Large intestine (tissue), 3 donors: Measurements from ENCODE around the gene ELMOD2. TPM values are rescaled to one million over a fixed set of nuclear protein-coding genes. Genes with fewer than 3 reads are reported as not detected.

Experiments used
- DNase-seq, 2 donors: peaks; one replicate each; pipeline versions ENCODE4 v3.0.0 to v3.0.0-alpha.2; 2013
- H3K27ac ChIP-seq: one replicate; pipeline ENCODE4 v1.5.1; 2013; ENCODE audit warnings: low read length
- H3K27me3 ChIP-seq: 2 replicates; pipeline ENCODE4 v1.6.1; 2013; ENCODE audit warnings: low read length; ENCODE audit not compliant: control insufficient read depth, insufficient read depth
- H3K36me3 ChIP-seq: 2 replicates; pipeline ENCODE4 v1.6.1; 2013; ENCODE audit warnings: low read length; ENCODE audit not compliant: control insufficient read depth, insufficient read depth
- H3K4me1 ChIP-seq: one replicate; pipeline ENCODE4 v1.6.1; 2013; ENCODE audit warnings: low read length; ENCODE audit not compliant: control insufficient read depth, insufficient read depth
- H3K4me3 ChIP-seq: one replicate; pipeline ENCODE4 v1.5.1; 2013; ENCODE audit warnings: low read length
- H3K9me3 ChIP-seq: one replicate; pipeline ENCODE4 v1.6.1; 2013; ENCODE audit warnings: mild to moderate bottlenecking, low read depth, low read length, moderate library complexity; ENCODE audit not compliant: control insufficient read depth
- WGBS: methylation state at CpG from one replicate; pipeline ENCODE4 v1.1.5; 2013; ENCODE audit warnings: low lambda C conversion rate; ENCODE audit not compliant: insufficient coverage; 5-methylcytosine and 5-hydroxymethylcytosine counted together
- polyA plus RNA-seq: library from polyadenylated mRNA; unstranded; fragments of 120-200 nt; gene quantifications from one replicate; pipeline ENCODE4 v1.2.1, GENCODE V29; 2013

Gene ELMOD2
- polyA plus RNA-seq, 1 donor, result 30.3 TPM

DNA sequence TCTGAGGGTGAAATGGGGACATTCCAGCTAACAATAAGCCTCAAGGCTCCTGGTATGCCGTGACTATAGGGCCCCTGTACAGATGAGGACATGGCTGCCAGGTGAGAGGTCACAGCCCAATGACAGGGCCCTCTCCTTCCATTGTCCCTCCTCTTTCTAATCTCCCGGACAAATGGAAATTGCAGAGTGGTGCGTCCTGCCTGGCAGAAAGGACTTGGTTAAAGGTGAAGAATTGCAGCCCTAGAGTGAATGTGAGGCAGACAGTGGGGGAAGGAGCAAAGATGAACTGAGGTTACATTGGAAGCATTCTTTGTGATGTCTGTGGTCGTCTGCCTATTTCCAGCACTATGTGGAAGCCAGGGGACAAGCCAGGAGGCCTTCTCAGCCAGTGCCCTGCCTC, 51.5 kb downstream of the ELMOD2 start:
- Histone ChIP-seq H3K4me3 (no peak overlapping the region), H3K9me3 (no peaks in the 10 kb centered on the region), H3K27me3 (peaks cover 49% of the 10 kb centered on the region), H3K27ac (no peak overlapping the region), H3K4me1 (no peaks in the 10 kb centered on the region), H3K36me3 (no peaks in the 10 kb centered on the region)
- DNase-seq, result no peak
- WGBS, result no CpG with 5 or more reads among the region's 4 CpGs

DNA sequence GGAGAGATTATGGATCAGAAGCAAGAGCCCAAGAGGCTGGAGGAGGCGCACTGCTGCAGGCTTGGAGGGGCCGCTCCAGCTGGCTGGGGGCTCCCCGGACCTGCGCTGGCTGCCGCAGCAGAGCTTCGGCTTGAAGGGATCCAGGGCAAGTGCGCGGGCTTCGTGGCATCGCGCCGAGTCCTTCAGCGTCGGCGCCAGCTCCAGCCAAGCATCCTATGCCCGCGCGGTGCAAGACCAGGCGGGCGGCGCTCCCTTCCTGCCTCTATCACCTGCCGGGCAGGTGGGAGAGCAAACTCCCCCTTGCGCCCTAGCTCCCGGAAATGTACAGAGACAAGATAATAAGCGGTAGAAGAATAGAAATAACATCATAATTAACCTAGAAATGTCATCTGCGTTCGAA, 55.3 kb downstream of the ELMOD2 start:
- DNase-seq, result no peak
- 19% methylated on average over 4 of the region's 27 CpGs for WGBS
- H3K4me3 ChIP-seq, result no peak overlapping the region
- H3K36me3 ChIP-seq, result no peaks in the 10 kb centered on the region
- H3K9me3 ChIP-seq, result no peaks in the 10 kb centered on the region
- H3K27ac ChIP-seq, result no peak overlapping the region
- peaks cover 42% of the 10 kb centered on the region for H3K27me3 ChIP-seq
- no peaks in the 10 kb centered on the region for H3K4me1 ChIP-seq

DNA sequence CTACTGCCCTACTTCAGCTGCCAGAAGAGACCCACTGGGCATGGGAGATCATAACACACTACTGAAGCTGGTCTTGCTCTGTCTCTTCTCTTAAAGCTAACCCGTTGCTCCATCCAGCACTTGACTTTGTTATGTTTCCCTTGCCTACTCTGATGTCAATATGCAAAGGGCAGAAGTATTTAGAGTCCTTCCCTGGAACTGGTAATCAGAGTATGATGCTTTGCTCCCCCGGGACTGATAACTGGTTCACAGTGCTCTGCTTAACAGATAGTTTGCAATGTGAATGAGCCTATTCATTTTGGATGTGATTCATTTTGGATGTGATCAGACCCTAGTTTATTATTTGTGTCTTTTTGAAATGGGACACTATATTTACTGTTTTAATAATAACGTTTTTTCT, 57.1 kb downstream of the ELMOD2 start:
- WGBS, result 100% methylated on average over 1 of the region's 3 CpGs
- no peak for DNase-seq
- H3K4me3 ChIP-seq, result no peak overlapping the region
- no peaks in the 10 kb centered on the region for H3K9me3 ChIP-seq
- H3K4me1 ChIP-seq, result no peaks in the 10 kb centered on the region
- H3K27me3 ChIP-seq, result peaks cover 39% of the 10 kb centered on the region
- H3K27ac ChIP-seq, result no peak overlapping the region
- no peaks in the 10 kb centered on the region for H3K36me3 ChIP-seq

DNA sequence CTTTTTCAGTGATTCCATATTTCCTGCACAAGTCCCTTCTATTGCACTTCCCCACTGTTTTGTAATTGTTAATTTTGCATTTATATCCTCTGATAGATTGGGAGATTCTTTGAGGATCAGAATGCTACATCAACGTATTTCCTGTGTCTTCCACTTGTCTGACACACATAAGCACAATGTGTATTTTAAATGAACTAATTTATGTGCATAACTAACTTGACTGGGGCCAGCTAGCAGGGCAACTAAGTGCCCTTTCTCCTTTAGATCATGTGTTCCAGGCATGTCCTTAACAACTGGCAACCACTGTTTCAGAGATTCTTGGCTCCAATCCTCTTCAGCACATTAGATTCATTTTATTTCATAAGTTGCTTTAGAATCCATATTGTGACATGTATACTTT, 60.5 kb downstream of the ELMOD2 start:
- no peak overlapping the region for H3K4me3 ChIP-seq
- H3K4me1 ChIP-seq, result no peaks in the 10 kb centered on the region
- no peak for DNase-seq
- WGBS, result no CpG with 5 or more reads among the region's 1 CpG
- no peak overlapping the region for H3K27ac ChIP-seq
- H3K9me3 ChIP-seq, result no peaks in the 10 kb centered on the region
- peaks cover 12% of the 10 kb centered on the region for H3K27me3 ChIP-seq
- no peaks in the 10 kb centered on the region for H3K36me3 ChIP-seq

DNA sequence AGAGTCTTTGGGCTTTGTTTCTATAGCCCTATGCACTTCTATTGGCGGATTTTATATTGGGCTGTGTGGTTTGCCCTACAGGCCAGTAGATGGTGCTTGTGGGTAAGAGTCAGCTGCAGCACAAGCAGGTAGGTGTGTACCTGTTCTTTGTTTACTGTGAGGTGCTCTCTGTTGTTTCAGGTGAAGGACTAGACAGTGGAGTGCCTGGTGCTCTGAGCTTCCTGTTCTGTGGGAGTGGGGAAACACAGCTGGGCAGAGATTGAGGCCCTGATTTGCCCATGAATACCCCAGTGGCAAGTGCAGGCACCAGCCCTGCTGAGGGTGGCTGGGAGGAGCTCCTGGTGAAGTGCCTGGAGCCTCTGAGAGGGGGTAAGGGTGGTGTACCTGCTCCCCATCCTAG, 71.1 kb downstream of the ELMOD2 start:
- no CpG with 5 or more reads among the region's 1 CpG for WGBS
- Histone ChIP-seq H3K4me3 (no peak overlapping the region), H3K27me3 (no peaks in the 10 kb centered on the region), H3K36me3 (no peaks in the 10 kb centered on the region), H3K4me1 (no peaks in the 10 kb centered on the region), H3K9me3 (no peaks in the 10 kb centered on the region), H3K27ac (no peak overlapping the region)
- DNase-seq, result peak; percentile 21 to 45

DNA sequence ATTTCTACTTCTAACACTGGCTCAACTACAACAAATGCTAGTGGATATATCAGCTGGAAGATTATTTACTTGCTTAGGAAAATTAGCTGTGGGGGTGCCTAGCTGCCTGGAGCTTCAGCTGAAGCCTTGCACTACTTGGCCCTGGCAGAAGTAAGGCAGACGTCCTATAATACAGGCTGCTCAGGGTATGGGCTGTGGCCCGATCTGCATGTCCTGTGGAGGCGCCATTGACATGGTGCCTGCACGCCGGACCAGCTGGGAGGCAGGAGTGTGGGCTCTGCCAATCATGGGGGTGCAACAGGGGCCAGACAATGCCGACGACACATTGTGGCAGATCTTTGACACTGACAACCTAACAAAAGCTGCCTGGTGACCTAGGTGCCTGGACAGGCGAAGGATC, 76.4 kb downstream of the ELMOD2 start:
- WGBS, result no CpG with 5 or more reads among the region's 8 CpGs
- H3K4me3 ChIP-seq, result no peak overlapping the region
- H3K4me1 ChIP-seq, result no peaks in the 10 kb centered on the region
- no peak overlapping the region for H3K27ac ChIP-seq
- no peaks in the 10 kb centered on the region for H3K27me3 ChIP-seq
- H3K36me3 ChIP-seq, result no peaks in the 10 kb centered on the region
- DNase-seq, result no peak
- H3K9me3 ChIP-seq, result no peaks in the 10 kb centered on the region

DNA sequence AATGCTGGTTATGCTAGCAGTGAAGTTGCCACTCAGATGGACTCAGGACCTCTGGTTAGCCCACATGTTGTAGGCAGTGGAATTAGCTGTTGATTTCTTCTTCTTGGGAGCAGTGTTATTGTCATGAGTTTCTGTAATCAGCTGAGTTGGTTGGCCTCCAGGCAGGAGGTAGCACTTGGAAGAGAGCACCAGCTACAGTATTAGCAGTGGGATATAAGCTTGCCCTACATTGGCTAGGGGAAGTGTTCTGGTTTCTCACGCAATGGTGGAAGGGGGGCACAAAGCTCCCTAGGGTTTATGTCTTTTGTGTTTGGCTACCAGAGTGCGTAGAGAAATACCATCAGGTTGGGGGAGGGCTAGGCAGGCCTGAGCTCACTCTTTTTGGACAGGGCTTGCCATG, 78.7 kb downstream of the ELMOD2 start:
- no peaks in the 10 kb centered on the region for H3K36me3 ChIP-seq
- H3K27ac ChIP-seq, result no peak overlapping the region
- H3K9me3 ChIP-seq, result no peaks in the 10 kb centered on the region
- no peaks in the 10 kb centered on the region for H3K4me1 ChIP-seq
- no peak for DNase-seq
- WGBS, result no CpG with 5 or more reads among the region's 2 CpGs
- H3K27me3 ChIP-seq, result no peaks in the 10 kb centered on the region
- H3K4me3 ChIP-seq, result no peak overlapping the region

DNA sequence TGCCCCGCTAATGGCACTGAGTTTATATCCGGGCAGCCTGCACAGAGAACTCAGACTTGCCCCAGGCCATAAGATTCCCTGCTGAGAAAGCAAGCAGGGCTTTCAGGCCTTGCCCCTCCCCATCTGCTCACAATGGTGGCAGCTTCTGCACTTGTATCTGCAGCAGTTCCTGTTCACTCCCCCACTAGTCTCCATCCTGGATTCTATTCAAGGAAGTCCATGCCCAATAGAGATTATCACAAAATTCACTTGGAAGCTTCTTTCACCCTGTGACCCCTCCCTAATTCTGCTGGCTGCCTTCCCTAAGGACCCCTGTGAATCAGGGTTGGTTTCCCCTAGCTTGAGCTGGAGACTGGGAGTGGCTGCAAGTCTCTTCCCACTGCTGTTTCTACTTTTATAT, 79.3 kb downstream of the ELMOD2 start:
- H3K27me3 ChIP-seq, result no peaks in the 10 kb centered on the region
- H3K9me3 ChIP-seq, result no peaks in the 10 kb centered on the region
- H3K36me3 ChIP-seq, result no peaks in the 10 kb centered on the region
- no peak overlapping the region for H3K4me3 ChIP-seq
- H3K27ac ChIP-seq, result no peak overlapping the region
- no peaks in the 10 kb centered on the region for H3K4me1 ChIP-seq
- no CpG with 5 or more reads among the region's 2 CpGs for WGBS
- DNase-seq, result no peak

Other genes with a start within 250 kb of the ELMOD2 start
- gene SCOC, start 150.5 kb upstream of the ELMOD2 start, polyA plus RNA-seq, result 83.0 TPM
- gene CLGN, start 96.5 kb upstream of the ELMOD2 start, polyA plus RNA-seq, result 1.9 TPM
- not detected for gene MGAT4D, start 25.9 kb upstream of the ELMOD2 start, polyA plus RNA-seq
- not detected for gene UCP1, start 44.8 kb downstream of the ELMOD2 start, polyA plus RNA-seq
- 27.9 TPM for gene TBC1D9, start 232.2 kb downstream of the ELMOD2 start, polyA plus RNA-seq